ENCODE measurements around the gene TMEM145. TPM values are rescaled to one million over a fixed set of nuclear protein-coding genes. Genes with fewer than 3 reads are reported as not detected.

The TMEM145 gene
- total and polyA plus RNA-seq, 10 of the 15 experiments (the other 5 are each of a cell fraction or from before 2014, with no cell fraction given) = 0.04 to 0.97 (median 0.16) TPM; not detected in 4

DNA sequence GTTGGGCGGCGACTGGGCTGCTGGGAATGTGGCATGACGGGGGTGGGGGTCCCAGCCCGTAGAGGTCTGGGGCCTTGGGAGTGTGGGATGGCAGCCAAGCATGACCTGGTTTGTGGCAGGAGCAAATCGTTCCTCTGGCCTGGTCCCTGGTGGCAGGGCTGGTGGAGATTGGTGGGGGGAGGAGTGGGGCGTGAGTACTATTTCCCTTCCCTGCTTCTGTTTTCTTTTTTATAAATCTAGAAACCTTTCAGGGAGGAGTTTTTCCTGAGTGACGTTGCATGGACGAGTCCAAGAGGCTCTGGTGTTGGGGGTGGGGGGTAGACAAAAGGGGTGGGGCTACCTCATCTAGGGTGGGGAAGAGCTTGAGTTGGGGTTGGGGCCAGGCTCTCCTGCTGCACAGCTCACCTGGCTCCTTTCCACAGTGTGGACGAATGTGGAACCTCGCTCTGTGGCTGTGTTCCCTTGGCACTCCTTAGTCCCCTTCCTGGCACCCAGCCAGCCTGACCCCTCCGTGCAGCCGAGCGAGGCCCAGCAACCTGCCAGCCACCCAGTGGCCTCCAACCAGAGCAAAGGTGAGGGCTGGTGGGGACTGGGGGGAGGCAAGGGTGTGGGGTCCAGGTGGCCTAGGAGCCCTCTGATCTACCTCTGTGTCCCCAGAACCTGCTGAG is 26.6 kb upstream of the TMEM145 start (continued):
- TF ChIP-seq YY1 (IDR thresholded peaks at IDR 0.05; ENCODE audit: low read depth, low read length) (no peak), EZH2 (IDR thresholded peaks at IDR 0.05; ENCODE audit: borderline replicate concordance, control insufficient read depth, low read depth, low read length) (no peak), TAF1 (IDR thresholded peaks at IDR 0.05; ENCODE audit: borderline replicate concordance, low read depth, low read length) (no peak), CREB1 (IDR thresholded peaks at IDR 0.05; ENCODE audit: low read depth) (0 out of 2 replicates have a peak, but pooled peaks have one; percentile 32), ZNF217 (IDR thresholded peaks at IDR 0.05) (no peak), TCF7 (IDR thresholded peaks at IDR 0.05; ENCODE audit: borderline replicate concordance) (no peak), SUZ12 (IDR thresholded peaks at IDR 0.05; ENCODE audit: unreplicated experiment) (no peak), CBX3 (IDR thresholded peaks at IDR 0.05; ENCODE audit: borderline replicate concordance, low read depth) (no peak), POLR2A (IDR thresholded peaks at IDR 0.05; ENCODE audit: low read depth, low read length) (peak; percentile 23; the same call in 1 of the 2 replicates), SIX5 (IDR thresholded peaks at IDR 0.05; ENCODE audit: low read depth, low read length, severe bottlenecking) (no peak), RB1 (IDR thresholded peaks at IDR 0.05; ENCODE audit: borderline replicate concordance) (no peak), JUND (IDR thresholded peaks at IDR 0.05; ENCODE audit: low read depth, low read length) (0 out of 2 replicates have a peak, but pooled peaks have one; percentile 17), RELA (IDR thresholded peaks at IDR 0.05; ENCODE audit: borderline replicate concordance, partially characterized antibody) (no peak), BHLHE40 (IDR thresholded peaks at IDR 0.05; ENCODE audit: borderline replicate concordance in 1 of 2, low read depth in 2 of 2, low read length in 1 of 2) (no peak), NFIC (IDR thresholded peaks at IDR 0.05; ENCODE audit: low read depth, low read length) (no peak), DPF2 (IDR thresholded peaks at IDR 0.05) (no peak), CEBPB (IDR thresholded peaks at IDR 0.05; ENCODE audit: borderline replicate concordance in 1 of 2, low read depth in 2 of 2, low read length in 2 of 2) (no peak), NFYA (IDR thresholded peaks at IDR 0.05; ENCODE audit: borderline replicate concordance, low read depth, low read length) (no peak), PAX5 (IDR thresholded peaks at IDR 0.05; ENCODE audit: borderline replicate concordance, low read depth, low read length) (peak; percentile 86), BMI1 (IDR thresholded peaks at IDR 0.05; ENCODE audit: borderline replicate concordance) (no peak)
- TF ChIP-seq, protein P1, sequence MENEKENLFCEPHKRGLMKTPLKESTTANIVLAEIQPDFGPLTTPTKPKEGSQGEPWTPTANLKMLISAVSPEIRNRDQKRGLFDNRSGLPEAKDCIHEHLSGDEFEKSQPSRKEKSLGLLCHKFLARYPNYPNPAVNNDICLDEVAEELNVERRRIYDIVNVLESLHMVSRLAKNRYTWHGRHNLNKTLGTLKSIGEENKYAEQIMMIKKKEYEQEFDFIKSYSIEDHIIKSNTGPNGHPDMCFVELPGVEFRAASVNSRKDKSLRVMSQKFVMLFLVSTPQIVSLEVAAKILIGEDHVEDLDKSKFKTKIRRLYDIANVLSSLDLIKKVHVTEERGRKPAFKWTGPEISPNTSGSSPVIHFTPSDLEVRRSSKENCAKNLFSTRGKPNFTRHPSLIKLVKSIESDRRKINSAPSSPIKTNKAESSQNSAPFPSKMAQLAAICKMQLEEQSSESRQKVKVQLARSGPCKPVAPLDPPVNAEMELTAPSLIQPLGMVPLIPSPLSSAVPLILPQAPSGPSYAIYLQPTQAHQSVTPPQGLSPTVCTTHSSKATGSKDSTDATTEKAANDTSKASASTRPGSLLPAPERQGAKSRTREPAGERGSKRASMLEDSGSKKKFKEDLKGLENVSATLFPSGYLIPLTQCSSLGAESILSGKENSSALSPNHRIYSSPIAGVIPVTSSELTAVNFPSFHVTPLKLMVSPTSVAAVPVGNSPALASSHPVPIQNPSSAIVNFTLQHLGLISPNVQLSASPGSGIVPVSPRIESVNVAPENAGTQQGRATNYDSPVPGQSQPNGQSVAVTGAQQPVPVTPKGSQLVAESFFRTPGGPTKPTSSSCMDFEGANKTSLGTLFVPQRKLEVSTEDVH (IDR thresholded peaks at IDR 0.05; ENCODE audit: low read depth, partially characterized antibody) = no peak
- TF ChIP-seq, protein P2, sequence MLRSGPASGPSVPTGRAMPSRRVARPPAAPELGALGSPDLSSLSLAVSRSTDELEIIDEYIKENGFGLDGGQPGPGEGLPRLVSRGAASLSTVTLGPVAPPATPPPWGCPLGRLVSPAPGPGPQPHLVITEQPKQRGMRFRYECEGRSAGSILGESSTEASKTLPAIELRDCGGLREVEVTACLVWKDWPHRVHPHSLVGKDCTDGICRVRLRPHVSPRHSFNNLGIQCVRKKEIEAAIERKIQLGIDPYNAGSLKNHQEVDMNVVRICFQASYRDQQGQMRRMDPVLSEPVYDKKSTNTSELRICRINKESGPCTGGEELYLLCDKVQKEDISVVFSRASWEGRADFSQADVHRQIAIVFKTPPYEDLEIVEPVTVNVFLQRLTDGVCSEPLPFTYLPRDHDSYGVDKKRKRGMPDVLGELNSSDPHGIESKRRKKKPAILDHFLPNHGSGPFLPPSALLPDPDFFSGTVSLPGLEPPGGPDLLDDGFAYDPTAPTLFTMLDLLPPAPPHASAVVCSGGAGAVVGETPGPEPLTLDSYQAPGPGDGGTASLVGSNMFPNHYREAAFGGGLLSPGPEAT (IDR thresholded peaks at IDR 0.05; ENCODE audit: low read depth) = no peak

All from GM12878 (cell line).